Peyer's patch (tissue), 4 donors: ENCODE results near the gene INO80B.
"Not testable (repeated sequence)": the region's sequence is repeated elsewhere in the genome, so short reads cannot be mapped to it uniquely, and the experiment has no call there.

ENCODE experiments used
- POLR2A ChIP-seq, 2 donors: fragments of 450-650 bp; IDR thresholded peaks; one replicate each; pipeline ENCODE4 v1.5.1; 2017; ENCODE audit warnings: antibody characterized with exemption in 2 of 2, mild to moderate bottlenecking in 2 of 2, moderate library complexity in 2 of 2
- TF ChIP-seq, protein P1 (sequence below), 6 experiments: fragments of 450-650 bp in 4 of 6; fragments of 200-600 bp in 2 of 6; sonication (generic) in 1 of 6; IDR thresholded peaks; one replicate each; pipeline ENCODE4 v1.5.1; 2017 to 2019; ENCODE audit warnings: antibody characterized with exemption in 6 of 6, mild to moderate bottlenecking in 3 of 6, moderate library complexity in 1 of 6

DNA sequence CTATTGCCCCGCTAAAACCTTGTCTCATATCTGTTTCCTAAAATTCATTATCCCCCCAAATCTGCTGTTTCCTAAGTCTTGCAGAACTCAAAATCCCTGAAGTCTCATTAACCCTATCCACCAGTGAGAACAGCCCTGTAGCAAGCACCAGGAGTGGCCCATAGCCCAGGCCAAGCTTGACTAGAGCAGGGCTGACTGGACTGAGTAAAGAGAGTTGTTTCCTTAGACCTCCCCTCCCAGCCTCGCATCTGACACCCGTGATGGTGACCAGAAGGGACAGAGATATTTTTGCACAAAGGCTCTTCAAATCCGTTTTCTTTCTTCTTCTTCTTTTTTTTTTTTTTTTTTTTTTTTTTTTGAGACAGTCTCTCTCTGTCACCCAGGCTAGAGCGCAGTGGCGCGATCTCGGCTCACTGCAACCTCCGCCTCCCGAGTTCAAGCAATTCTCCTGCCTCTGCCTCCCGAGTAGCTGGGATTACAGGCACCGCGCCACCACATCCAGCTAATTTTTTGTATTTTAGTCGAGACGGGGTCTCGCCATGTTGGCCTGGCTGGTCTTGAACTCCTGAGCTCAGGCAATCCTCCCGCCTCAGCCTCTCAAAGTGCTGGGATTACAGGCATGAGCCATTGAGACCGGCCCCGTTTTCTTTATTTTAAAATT lies 34.3 kb upstream of the INO80B start:
- TF ChIP-seq, protein P1, sequence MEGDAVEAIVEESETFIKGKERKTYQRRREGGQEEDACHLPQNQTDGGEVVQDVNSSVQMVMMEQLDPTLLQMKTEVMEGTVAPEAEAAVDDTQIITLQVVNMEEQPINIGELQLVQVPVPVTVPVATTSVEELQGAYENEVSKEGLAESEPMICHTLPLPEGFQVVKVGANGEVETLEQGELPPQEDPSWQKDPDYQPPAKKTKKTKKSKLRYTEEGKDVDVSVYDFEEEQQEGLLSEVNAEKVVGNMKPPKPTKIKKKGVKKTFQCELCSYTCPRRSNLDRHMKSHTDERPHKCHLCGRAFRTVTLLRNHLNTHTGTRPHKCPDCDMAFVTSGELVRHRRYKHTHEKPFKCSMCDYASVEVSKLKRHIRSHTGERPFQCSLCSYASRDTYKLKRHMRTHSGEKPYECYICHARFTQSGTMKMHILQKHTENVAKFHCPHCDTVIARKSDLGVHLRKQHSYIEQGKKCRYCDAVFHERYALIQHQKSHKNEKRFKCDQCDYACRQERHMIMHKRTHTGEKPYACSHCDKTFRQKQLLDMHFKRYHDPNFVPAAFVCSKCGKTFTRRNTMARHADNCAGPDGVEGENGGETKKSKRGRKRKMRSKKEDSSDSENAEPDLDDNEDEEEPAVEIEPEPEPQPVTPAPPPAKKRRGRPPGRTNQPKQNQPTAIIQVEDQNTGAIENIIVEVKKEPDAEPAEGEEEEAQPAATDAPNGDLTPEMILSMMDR (IDR thresholded peaks at IDR 0.05), result not testable (repeated sequence)
- not testable (repeated sequence) for TF ChIP-seq POLR2A (IDR thresholded peaks at IDR 0.05)
